K562 (cell line): ENCODE results near the gene DHRS4L2. TPM values are rescaled to one million over a fixed set of nuclear protein-coding genes. Genes with fewer than 3 reads are reported as not detected.

Experiments used
- ADNP ChIP-seq: fragments of 200-800 bp; sonication (Bioruptor generic); IDR thresholded peaks from 2 replicates; pipeline ENCODE4 v1.6.1; 2016; ENCODE audit warnings: missing genetic modification characterization, missing compliant biosample characterization
- CCAR2 ChIP-seq: fragments of 200-400 bp; formaldehyde crosslinking; IDR thresholded peaks from 2 replicates; pipeline ENCODE4 v1.6.1; 2017; ENCODE audit warnings: mild to moderate bottlenecking, low read depth, low read length
- CHD4 ChIP-seq: fragments of 200-600 bp; sonication (generic); IDR thresholded peaks from 3 replicates; pipeline ENCODE4 v1.6.1; 2012; ENCODE audit warnings: low read depth, mild to moderate bottlenecking, mixed read lengths, low read length, inconsistent platforms; ENCODE audit not compliant: insufficient read depth, insufficient replicate concordance, poor library complexity, severe bottlenecking
- CREBBP ChIP-seq: IDR thresholded peaks from one replicate; pipeline ENCODE4 v1.6.1; 2012; ENCODE audit warnings: low read depth, mild to moderate bottlenecking, control low read depth, inconsistent platforms, low read length
- FOXJ3 ChIP-seq: sonication (generic); formaldehyde crosslinking; IDR thresholded peaks from 2 replicates; pipeline ENCODE4 v1.4.0; 2020; ENCODE audit warnings: mild to moderate bottlenecking, missing genetic modification reagents
- FOXM1 ChIP-seq, 2 experiments: fragments of 450-650 bp in 1 of 2; sonication (generic) in 1 of 2; formaldehyde crosslinking in 1 of 2; IDR thresholded peaks; 2 replicates each; pipeline versions ENCODE4 v1.6.1 to v1.9.0; 2017 to 2022; ENCODE audit warnings: low read depth in 2 of 2, mild to moderate bottlenecking in 2 of 2, missing genetic modification reagents in 1 of 2, moderate library complexity in 1 of 2
- MEIS2 ChIP-seq: fragments of 450-650 bp; IDR thresholded peaks from 2 replicates; pipeline ENCODE4 v1.6.1; 2014; ENCODE audit warnings: mild to moderate bottlenecking; ENCODE audit not compliant: partially characterized antibody
- MTA2 ChIP-seq: fragments of 450-650 bp; IDR thresholded peaks from 2 replicates; pipeline ENCODE4 v1.6.1; 2016; ENCODE audit warnings: low read depth
- SNIP1 ChIP-seq: fragments of 450-650 bp; IDR thresholded peaks from 2 replicates; pipeline ENCODE4 v1.7.1; 2017; ENCODE audit warnings: low read depth, mild to moderate bottlenecking
- TAF15 ChIP-seq: fragments of 200-400 bp; formaldehyde crosslinking; IDR thresholded peaks from 2 replicates; pipeline ENCODE4 v1.6.1; 2017; ENCODE audit warnings: mild to moderate bottlenecking, low read depth, low read length, moderate library complexity
- TCF7L2 ChIP-seq: fragments of 150-350 bp; IDR thresholded peaks from 2 replicates; pipeline ENCODE4 v1.6.1; 2016; ENCODE audit warnings: low read depth, mild to moderate bottlenecking, low read length, moderate library complexity
- TEAD4 ChIP-seq, 2 experiments: sonication (generic) in 1 of 2; formaldehyde crosslinking in 1 of 2; IDR thresholded peaks; 2 replicates each; pipeline versions ENCODE4 v1.6.1 to v1.8.0; 2012 to 2022; ENCODE audit warnings: borderline replicate concordance in 1 of 2, inconsistent platforms in 1 of 2, low read length in 1 of 2, mild to moderate bottlenecking in 1 of 2, missing genetic modification reagents in 1 of 2
- THRA ChIP-seq: fragments of 450-650 bp; IDR thresholded peaks from 2 replicates; pipeline ENCODE4 v1.6.1; 2017; ENCODE audit warnings: mild to moderate bottlenecking, moderate library complexity
- TRIM25 ChIP-seq: fragments of 450-650 bp; IDR thresholded peaks from 2 replicates; pipeline ENCODE4 v1.7.0; 2016; ENCODE audit warnings: borderline replicate concordance
- ZKSCAN8 ChIP-seq: fragments of 200-800 bp; sonication (Bioruptor generic); IDR thresholded peaks from 2 replicates; pipeline ENCODE4 v1.6.1; 2016; ENCODE audit warnings: missing genetic modification characterization, missing compliant biosample characterization
- ZNF217 ChIP-seq: sonication (generic); formaldehyde crosslinking; IDR thresholded peaks from 2 replicates; pipeline ENCODE4 v1.8.0; 2022; ENCODE audit warnings: mild to moderate bottlenecking, missing genetic modification reagents
- ZNF24 ChIP-seq: fragments of 450-650 bp; IDR thresholded peaks from 2 replicates; pipeline ENCODE4 v1.6.1; 2016
- ZNF263 ChIP-seq: sonication (generic); formaldehyde crosslinking; IDR thresholded peaks from 2 replicates; pipeline ENCODE4 v1.8.0; 2022; ENCODE audit warnings: mild to moderate bottlenecking, missing genetic modification reagents, borderline replicate concordance
- ZNF766 ChIP-seq: fragments of 200-800 bp; sonication (Bioruptor generic); conservative IDR thresholded peaks from 2 replicates; pipeline ENCODE4 v1.6.1; 2016; ENCODE audit warnings: missing genetic modification characterization, missing compliant biosample characterization
- polyA plus RNA-seq, 8 experiments: library from polyadenylated mRNA; depleted of rRNA in 4 of 8; stranded (reverse) in 5 of 8; unstranded in 3 of 8; fragments of >200 nt; fragmentation: Nextera tagmentation in 2 of 8; fragmentation: Illumina TruSeq in 1 of 8; extraction: Ambion mirVana in 2 of 8; extraction: Trizol in 1 of 8; gene quantifications; 2 replicates each; pipeline versions ENCODE4 v1.2.1 to v1.2.3, GENCODE V29; 2011 to 2014; ENCODE audit warnings: inconsistent platforms in 1 of 8, missing spikeins in 1 of 8
- total RNA-seq, 7 experiments: library from RNA; depleted of rRNA in 6 of 7; stranded (reverse); fragments of >200 nt in 6 of 7; fragmentation: Illumina TruSeq in 2 of 7; extraction: Trizol in 2 of 7; gene quantifications; 2 replicates each; pipeline versions ENCODE4 v1.2.1 to v1.2.3, GENCODE V29; 2011 to 2021; ENCODE audit warnings: low replicate concordance in 1 of 7
- TF ChIP-seq, protein P1 (sequence below): fragments of 450-650 bp; IDR thresholded peaks from 2 replicates; pipeline ENCODE4 v1.6.1; 2016; ENCODE audit warnings: missing biosample characterization, missing genetic modification characterization
- TF ChIP-seq, protein P2 (sequence below): fragments of 250-450 bp; sonication (Bioruptor Pico); IDR thresholded peaks from 2 replicates; pipeline ENCODE4 v1.5.0; 2021
- TF ChIP-seq, protein P3 (sequence below), 2 experiments: fragments of 450-650 bp in 1 of 2; sonication (generic) in 1 of 2; formaldehyde crosslinking; conservative IDR thresholded peaks; 2 replicates each; pipeline versions ENCODE4 v1.4.0 to v1.8.1; 2020 to 2022; ENCODE audit warnings: mild to moderate bottlenecking in 1 of 2, missing genetic modification reagents in 1 of 2

DHRS4L2 gene
- total and polyA plus RNA-seq, 9 of the 15 experiments (the other 6 are each of a cell fraction or from before 2014, with no cell fraction given): 2.3 to 13.7 (median 8.1) TPM

DNA sequence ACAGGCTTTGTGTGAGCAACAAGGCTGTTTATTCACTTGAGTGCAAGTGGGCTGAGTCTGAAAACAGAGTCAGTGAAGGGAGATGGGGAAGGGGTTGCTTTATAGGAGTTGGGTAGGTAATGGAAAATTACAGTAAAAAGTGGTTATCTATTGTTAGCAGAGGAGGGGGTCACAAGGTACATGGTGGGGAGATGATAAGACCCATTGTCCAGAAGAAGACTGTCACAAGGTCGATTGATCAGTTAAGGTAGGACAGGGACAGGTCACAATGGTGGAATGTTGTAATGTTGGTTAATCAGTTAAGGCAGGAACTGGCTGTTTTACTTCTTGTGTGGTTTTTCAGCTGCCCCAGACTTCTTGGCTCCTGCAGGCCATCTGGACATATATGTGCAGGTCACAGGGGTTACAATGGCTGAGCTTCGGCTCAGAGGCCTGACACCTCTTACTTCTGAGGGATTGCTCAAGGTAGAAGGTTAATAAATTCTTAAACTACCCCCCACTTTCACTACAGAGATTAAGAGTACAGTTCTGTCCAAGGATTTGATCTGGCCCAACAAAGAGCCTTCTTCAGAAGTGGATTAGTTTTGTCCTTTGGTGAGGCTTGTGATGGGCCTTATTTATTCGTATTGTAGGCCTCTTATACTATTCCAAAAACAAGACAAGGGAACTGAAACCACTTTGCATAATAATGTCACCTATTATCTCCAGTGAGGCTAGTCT is 49.0 kb upstream of the DHRS4L2 start (continued):
- TF ChIP-seq THRA (no peak), TRIM25 (no peak), SNIP1 (no peak), MTA2 (no peak), TEAD4 (IDR thresholded peaks at IDR 0.05; ENCODE audit: low read length) (peak; percentile 57; the same call in 1 of the 2 replicates), TEAD4 (CRISPR knock-in tag; IDR thresholded peaks at IDR 0.05; ENCODE audit: borderline replicate concordance) (no peak), ADNP (no peak), CREBBP (no peak), ZNF24 (no peak), TAF15 (no peak), CCAR2 (no peak), ZNF263 (no peak), TCF7L2 (no peak), ZKSCAN8 (CRISPR knock-in tag) (no peak), CHD4 (no peak), MEIS2 (no peak), FOXJ3 (no peak), FOXM1 (IDR thresholded peaks at IDR 0.05; ENCODE audit: low read depth) (no peak), FOXM1 (CRISPR knock-in tag; IDR thresholded peaks at IDR 0.05; ENCODE audit: low read depth) (no peak), ZNF766 (no peak), ZNF217 (CRISPR knock-in tag) (no peak)
- TF ChIP-seq, protein P1, sequence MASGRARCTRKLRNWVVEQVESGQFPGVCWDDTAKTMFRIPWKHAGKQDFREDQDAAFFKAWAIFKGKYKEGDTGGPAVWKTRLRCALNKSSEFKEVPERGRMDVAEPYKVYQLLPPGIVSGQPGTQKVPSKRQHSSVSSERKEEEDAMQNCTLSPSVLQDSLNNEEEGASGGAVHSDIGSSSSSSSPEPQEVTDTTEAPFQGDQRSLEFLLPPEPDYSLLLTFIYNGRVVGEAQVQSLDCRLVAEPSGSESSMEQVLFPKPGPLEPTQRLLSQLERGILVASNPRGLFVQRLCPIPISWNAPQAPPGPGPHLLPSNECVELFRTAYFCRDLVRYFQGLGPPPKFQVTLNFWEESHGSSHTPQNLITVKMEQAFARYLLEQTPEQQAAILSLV (tag): no peak
- TF ChIP-seq, protein P2, sequence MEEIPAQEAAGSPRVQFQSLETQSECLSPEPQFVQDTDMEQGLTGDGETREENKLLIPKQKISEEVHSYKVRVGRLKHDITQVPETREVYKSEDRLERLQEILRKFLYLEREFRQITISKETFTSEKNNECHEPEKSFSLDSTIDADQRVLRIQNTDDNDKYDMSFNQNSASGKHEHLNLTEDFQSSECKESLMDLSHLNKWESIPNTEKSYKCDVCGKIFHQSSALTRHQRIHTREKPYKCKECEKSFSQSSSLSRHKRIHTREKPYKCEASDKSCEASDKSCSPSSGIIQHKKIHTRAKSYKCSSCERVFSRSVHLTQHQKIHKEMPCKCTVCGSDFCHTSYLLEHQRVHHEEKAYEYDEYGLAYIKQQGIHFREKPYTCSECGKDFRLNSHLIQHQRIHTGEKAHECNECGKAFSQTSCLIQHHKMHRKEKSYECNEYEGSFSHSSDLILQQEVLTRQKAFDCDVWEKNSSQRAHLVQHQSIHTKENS: no peak
- TF ChIP-seq, protein P3, sequence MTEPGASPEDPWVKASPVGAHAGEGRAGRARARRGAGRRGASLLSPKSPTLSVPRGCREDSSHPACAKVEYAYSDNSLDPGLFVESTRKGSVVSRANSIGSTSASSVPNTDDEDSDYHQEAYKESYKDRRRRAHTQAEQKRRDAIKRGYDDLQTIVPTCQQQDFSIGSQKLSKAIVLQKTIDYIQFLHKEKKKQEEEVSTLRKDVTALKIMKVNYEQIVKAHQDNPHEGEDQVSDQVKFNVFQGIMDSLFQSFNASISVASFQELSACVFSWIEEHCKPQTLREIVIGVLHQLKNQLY (CRISPR knock-in tag; conservative IDR thresholded peaks at IDR 0.05): no peak
